Measurements from ENCODE around the gene PAM.

GRCh38 chr5:102720969-102721368 is 34.1 kb upstream of the PAM start:
- TF ChIP-seq EZH2 (IDR thresholded peaks at IDR 0.05; ENCODE audit: low read length, unreplicated experiment) (no peak), CTCF (conservative IDR thresholded peaks at IDR 0.05; ENCODE audit: low read depth, low read length) (no peak)

Measured in PC-3 (cell line).